Stimulated activated CD8-positive, alpha-beta memory T cell treated with anti-CD3 and anti-CD28 coated beads, Interleukin-2, amount 100 ng/mL, for 1 hour (primary cell): ENCODE measurements around the gene PLAAT1.

Experiments
- DNase-seq, 2 donors: peaks; one replicate each; pipeline ENCODE4 v3.0.0-alpha.2; 2020; ENCODE audit warnings: low read depth in 2 of 2

The PLAAT1 gene

DNA sequence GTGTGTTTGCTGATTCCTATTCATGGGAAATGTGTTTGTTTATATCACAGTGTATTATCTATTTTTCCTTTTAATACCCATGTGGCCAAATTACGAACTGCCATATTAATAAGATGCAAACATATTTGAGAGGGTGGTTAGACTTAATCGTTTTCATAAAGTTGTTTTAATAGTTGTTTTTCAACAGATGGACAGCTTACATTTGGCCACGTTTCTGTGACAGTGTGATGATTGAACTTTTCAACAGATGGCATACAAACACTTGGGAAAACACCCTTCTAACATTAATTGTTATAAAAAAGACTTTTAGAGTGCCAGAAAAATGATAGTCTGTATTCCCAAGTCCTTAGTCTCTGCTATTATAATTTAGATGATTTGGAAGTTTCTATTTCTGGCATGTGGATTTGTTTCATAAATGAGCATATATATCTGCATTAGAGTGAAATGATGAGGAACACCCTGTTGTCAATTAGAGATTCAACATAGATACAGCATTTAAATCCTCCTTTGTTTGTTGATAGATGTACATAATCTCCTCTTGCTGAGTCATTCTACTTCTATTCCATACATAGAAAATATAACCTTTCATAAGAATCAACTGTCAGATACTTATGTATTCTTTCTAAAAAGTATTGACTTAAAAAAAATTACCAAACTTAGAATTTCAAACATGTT lies 13.1 kb downstream of the PLAAT1 start:
- DNase-seq: no peak

DNA sequence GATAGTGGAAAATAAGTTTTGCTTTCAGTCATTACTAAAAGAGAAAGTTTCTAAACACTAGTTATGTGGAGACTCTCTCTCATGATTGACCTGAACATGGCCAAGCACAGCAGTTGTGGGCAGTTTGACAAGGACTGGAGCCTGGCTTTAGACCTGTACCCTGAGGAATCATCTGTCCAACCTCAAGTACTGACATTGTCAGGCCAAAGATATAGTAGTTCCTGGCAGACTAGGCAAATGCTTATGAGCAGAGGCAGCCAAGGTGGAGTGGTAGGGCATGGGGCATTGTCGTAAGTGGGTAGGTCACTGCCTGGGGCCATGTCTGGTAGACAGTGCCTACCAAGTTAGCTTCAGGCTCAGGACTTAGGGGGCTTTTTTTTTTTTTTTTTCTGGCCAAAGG lies 20.9 kb downstream of the PLAAT1 start:
- no peak for DNase-seq

DNA sequence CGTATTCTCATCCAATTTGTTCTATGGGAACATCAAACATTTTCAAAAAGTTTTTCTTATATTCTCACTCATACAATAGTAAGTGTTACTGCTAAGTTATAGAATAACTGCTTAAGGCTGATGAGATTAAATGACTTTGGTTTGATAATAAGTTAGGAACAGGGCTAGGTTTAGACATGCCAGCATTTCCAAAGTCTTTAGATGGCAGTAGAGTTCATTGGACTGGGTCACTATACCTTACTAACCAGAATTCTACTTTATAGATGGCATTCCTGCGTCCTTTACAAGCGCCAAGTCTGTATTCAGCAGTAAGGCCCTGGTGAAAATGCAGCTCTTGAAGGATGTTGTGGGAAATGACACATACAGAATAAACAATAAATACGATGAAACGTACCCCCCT lies 21.7 kb downstream of the PLAAT1 start:
- no peak for DNase-seq

DNA sequence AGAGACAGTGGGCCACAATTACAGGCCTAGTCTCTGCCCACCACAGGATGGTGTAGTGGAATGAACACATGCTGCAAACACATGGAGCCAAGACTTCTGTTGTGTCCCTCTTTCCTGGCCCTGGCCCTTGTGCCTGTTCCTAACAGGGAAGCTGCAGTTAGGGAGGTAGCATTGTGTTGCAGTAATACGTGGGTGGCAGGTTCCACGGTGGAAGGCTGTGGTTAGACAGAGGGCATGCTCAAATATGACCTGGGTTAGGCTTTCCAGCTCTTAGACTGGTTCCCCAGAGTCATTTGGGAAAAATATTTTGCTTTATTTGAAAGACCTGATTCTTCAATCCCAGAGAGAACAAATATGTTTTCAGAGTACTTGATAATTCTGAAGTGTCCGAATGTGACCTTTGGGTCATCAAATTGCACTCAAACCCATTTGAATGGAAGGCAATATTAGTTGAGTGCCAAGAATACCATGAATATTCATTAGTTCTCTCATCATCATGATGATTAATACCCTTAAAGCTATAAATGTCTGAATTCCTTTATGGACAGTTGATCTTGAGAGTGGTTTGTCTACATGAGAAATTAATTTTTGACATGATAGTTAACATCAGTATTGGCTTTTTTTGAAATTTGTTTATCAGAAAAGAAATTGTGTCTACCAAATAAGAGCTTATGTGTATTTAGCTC lies 28.5 kb downstream of the PLAAT1 start:
- no peak for DNase-seq

DNA sequence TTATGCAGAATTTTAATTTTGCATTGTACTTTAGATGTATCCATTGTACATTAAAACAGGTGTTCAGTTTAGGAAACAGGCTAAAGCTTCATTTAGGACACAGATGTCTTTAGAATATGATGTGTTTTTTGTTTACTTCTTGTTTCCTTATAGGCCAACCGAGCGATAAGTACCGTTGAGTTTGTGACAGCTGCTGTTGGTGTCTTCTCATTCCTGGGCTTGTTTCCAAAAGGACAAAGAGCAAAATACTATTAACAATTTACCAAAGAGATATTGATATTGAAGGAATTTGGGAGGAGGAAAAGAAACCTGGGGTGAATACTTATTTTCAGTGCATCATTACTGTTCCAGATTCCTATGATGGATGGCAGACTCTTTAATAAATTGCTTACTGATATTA lies 29.4 kb downstream of the PLAAT1 start:
- no peak for DNase-seq

DNA sequence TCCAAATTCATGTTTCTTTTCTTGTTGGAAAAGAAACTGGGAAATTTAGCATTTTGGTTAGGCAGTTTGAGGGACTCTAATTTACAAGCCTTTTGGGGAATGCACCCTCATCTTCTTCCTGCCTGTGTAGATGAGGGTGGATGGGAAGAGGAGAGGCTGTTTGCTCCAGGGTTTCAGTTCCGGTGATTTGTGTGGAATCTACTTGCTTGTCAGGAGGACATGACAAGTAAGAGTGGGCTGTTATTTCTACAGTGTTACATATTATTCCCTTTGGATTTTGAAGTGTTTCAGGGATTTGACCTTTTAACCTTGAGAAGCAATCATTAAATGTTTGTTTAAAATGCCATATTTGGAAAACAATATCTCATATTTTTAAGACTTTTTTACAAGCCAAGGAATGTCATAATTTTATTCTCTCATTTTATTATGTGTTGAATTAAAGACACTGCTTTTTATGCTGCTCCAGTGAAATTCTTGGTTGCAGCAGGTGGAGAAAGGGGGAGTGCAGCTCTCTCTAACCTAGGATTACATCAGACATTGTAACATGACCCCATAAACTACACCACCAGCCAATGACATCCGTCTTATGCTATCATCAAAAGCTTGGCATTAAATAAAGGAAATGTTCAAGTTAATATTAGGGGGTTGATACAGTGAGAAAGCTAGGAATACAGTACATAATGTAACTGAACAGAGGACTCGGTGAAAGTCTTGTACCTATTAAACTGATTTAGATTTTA lies 30.2 kb downstream of the PLAAT1 start:
- DNase-seq: no peak

DNA sequence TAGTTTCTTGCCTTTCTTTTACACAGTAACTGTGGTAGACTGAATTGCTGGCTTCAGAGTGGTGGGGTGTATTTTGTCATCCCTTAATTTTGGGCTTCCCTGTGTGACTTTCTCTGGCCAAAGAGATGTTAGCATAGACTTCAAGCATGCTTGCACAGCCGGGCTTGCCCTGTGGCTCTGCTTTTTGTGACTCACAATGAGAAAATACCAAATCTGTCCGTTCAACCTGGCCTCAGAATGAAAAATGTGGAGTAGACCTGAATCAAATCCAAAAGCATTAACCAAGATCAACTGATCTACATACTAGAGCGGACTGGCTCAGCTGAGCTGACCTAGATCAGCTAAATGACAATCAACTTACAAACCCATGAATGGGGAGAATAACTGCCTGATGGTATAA lies 51.4 kb downstream of the PLAAT1 start:
- DNase-seq: no peak

DNA sequence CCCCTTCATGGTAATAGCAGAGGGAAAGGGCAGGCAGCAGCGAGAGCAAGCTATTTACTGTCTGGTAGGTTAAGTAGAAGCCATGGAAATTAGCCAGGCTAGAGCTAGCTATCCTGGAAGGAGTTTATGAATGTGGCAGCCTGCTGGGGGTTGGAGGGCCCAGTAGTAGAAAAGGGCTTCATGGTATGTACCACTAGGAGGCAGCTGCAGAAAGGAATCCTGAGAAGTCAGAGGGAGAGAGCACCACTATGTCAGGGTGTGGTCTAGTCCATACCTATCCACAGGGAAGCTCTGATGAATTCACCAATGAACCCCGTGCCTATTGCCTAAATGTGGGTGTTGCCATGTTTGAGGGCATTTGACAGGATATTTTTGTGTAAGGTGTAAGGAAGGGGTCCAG lies 55.0 kb downstream of the PLAAT1 start:
- no peak for DNase-seq

DNA sequence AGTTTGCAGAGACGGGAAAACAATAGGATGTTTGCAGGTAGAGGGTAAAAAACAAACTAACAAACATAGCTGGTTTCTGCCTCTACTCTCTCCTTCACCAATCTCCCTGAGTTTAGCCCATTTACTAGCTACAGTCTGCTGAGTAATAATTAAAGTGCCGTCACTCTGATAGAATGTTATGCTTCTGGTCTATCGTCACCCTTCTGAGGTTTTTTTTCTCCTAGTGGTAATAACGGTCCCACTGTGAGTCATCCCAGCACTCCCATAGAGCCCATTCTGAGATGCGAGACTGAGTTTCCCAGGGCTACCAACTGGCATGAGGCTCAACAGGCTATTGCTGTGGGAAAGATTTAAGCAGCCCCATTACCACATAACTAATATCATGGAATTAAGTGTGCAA lies 56.4 kb downstream of the PLAAT1 start:
- no peak for DNase-seq

DNA sequence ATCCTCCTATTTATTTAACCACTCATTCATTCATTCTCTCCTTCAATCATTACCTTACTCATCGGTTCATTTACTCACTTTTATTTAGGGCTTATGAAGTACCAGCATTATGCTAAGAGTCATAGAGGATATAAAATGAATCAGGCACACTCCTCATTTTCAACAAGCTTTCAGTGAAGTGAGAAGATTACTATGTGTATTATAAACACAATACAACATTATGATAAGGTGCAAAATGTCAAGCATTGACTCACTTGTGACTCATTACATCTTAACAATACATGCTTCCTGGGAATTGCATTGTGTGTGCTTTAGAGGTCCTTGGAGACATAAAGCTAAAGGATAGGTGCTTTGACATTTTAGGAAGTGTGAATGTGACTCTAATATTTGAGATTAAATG lies 60.4 kb downstream of the PLAAT1 start:
- DNase-seq: no peak

DNA sequence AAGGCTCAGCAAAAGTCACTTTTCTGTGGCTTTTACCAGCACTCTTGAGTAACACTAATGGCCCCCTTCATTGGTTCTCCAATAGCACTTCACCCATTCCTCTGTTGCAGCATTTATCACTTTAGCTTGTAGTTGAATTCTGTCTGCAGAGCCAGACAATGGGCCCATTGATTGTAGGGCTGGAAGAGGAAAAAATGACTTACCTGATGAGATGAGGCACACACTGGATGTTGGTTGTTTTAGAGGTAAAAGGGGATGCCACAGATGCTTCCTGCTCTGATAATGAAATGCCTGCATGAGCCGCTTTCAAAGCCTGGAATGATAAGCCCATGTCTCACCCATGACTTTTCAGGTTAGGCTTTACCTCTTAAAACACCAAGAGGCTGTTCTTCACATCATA lies 64.3 kb downstream of the PLAAT1 start:
- no peak for DNase-seq

DNA sequence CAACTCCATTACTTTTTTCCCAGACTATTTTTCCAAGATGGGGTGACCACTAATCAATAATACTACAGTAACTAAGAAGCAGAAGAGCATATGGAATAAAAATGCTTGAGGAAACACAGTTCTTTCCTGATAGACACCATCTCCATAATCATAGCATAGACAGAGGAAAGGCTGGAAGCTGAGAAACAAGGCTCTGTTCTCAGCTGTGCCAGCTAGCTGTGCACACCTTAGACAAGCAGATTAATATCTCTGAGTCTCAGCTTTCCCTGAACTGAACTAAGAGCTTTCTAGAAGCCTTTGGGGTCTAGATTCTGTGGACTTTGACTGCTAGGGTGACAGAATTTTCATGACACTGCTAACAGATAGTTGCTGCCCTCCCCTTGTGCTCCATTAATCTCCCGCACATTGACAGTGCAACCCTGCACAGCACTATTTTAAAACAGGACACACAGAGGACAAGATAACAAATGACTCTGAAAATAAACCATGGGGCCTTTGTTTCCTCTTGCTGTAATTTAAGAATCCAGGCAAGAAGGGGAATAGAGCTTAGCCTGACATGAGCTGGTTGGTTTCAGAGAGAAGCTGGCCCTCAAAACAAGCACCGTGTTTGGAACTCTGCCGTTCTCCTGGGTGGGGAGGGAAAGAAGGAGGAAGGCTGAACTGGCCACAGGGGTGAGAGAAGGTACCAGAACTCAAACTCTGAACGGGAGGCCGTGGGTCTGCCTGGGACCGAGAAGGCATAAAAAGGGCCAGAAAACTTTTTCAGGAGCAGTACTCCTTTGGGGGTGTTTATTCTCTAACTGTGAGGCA lies 70.1 kb downstream of the PLAAT1 start:
- DNase-seq: no peak

DNA sequence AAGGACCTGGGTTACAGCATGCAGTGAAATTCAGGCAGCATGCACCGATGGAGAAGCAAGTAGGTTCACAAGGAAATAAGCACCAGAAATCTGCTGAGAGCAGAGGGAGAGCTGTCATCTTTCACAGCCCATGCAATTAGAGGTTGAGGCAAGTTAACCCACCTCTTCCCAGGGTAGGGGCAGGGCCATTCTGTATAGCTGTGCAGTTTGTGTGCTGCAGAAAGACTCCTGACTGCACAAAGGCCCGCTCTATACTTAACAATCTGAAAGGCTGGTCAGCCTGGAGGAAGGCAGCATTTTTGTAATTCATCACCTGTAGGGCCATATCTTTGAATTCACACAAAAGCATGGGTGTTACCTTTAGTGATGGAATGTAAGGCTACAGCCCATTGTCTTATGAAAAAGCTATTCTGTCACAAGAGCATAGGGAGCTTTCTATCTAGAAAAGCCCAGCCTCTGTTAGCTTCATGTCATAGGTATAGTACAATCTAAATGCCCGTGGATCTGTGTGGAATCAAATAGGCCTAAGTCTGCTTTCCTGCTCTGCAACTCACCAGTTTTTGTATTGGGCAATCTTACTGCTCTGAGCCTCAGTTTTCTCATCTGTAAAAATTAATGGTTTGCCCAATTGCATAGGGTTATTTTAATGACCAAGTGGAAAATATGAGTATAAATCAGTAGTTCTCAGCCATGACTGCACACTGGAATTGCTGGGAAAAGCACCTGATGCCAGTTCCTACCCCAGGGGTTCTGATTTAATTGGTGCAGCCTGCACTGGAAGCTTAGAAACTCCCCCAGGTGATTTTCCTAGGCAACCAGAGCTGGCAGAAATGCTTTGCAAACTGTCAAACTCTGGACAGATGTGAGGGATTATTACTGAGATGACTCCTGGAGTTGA lies 72.3 kb downstream of the PLAAT1 start:
- no peak for DNase-seq

DNA sequence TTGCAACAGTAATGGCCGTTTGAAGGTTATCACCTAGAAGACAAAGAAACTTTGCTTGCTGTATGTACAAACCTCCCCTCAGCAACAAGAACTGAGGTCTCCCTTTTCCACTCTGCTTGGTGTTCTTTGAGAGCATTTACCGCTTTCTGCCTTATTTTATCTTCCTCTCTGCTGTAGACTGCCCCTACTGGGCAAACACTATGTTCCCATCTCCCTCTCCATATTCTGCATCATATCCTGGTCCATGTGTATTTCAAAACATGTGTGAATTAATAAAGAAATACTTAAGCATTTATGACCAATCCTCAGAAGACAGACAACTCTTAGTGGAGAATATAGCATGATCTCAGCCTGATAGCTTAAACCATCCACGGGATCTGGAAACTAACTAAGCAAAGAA lies 73.1 kb downstream of the PLAAT1 start:
- no peak for DNase-seq

DNA sequence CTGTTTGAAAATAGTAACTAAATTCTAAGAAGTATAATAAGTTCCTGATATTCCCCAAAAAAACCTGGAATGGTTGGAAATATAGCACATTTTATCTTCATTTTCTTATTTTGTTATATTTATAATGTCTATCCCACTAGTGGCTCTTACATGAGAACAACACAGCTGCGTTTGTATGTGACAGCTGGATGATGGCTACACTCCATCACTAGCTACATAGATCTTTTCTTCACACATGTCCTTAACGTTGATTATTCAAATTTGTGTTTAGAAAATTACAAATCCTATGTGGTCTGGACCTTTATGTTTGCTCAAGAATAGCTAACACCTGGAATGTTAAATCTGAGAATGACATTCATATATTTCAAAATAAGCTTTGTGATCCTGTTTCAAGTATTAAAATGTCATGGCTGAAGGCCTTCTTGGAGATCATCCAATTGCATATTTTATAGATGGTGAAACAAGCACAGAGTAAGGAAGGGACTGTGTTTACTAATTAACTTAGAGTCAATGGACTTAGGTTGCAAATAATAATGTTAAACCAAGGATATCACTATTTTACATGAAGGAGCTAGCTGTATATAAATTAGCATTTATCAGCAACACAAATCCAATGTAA lies 76.8 kb downstream of the PLAAT1 start:
- no peak for DNase-seq
